ENCODE results near the gene FZD1. TPM values are rescaled to one million over a fixed set of nuclear protein-coding genes. Genes with fewer than 3 reads are reported as not detected.

FZD1 gene
- total and polyA plus RNA-seq, 2 of the 4 experiments (the other 2 are of a cell fraction) = 3.6 to 6.8 TPM

- Histone ChIP-seq H3K4me1 (ENCODE audit: control insufficient read depth, insufficient read depth, low read length) (peaks cover 3% of the 10 kb centered on the region; the same call in 1 of the 2 replicates), H3K18ac (ENCODE audit: low read depth, low read length) (no peak overlapping the region; the same call in 1 of the 2 replicates), H2AK5ac (ENCODE audit: low read depth, low read length) (peak overlapping the region; percentile 9; the same call in 1 of the 2 replicates), H3K4ac (ENCODE audit: low read depth, low read length) (no peak overlapping the region), H4K5ac (ENCODE audit: low read depth, low read length) (no peak overlapping the region), H2AK9ac (replicated peaks; ENCODE audit: low read depth, low read length, poor library complexity) (no peak overlapping the region), H2BK120ac (ENCODE audit: low read depth, low read length) (no peak overlapping the region), H3K4me3 (ENCODE audit: insufficient read depth, low read depth, low read length) (no peak overlapping the region), H3K9me1 (ENCODE audit: insufficient read depth, low read length) (no peaks in the 10 kb centered on the region), H4K8ac (ENCODE audit: low read depth in 2 of 2, low read length in 2 of 2) (no peak overlapping the region), H3K9ac (ENCODE audit: low read depth, low read length) (no peak overlapping the region), H3K56ac (ENCODE audit: extremely low read depth, insufficient read depth, low read length) (no peak overlapping the region), H4K91ac (ENCODE audit: insufficient read depth, low read depth, low read length) (no peak overlapping the region), H2BK5ac (ENCODE audit: low read depth, low read length, poor library complexity, severe bottlenecking) (no peak overlapping the region), H3K36me3 (ENCODE audit: control insufficient read depth, insufficient read depth, low read length) (no peaks in the 10 kb centered on the region), H3K79me1 (ENCODE audit: low read depth in 1 of 2, low read length in 2 of 2) (no peaks in the 10 kb centered on the region), H3K4me2 (ENCODE audit: low read depth, low read length) (no peak overlapping the region), H3K9me3 (ENCODE audit: control insufficient read depth, insufficient read depth, low read length) (no peaks in the 10 kb centered on the region), H4K20me1 (ENCODE audit: insufficient read depth, low read length) (no peaks in the 10 kb centered on the region), H3K14ac (replicated peaks; ENCODE audit: low read depth, low read length) (no peak overlapping the region), H3K23ac (ENCODE audit: low read depth, low read length) (no peak overlapping the region), H3K27ac (ENCODE audit: insufficient read depth, low read length) (no peak overlapping the region), H2AFZ (replicated peaks; ENCODE audit: low read length, poor library complexity) (no peak overlapping the region), H2BK20ac (ENCODE audit: low read depth, low read length) (no peak overlapping the region), H2BK15ac (ENCODE audit: low read depth, low read length) (no peak overlapping the region), H3K27me3 (ENCODE audit: control insufficient read depth, insufficient read depth, low read length) (no peaks in the 10 kb centered on the region)
- dilution Hi-C loops (cut with HindIII; ENCODE audit: low sequenced_read_pairs, unreplicated experiment) (no loop called here), intact Hi-C loops (cut with micrococcal nuclease) (no loop called here), in situ Hi-C loops (cut with MboI; ENCODE audit: low sequenced_read_pairs) (no loop called here)
- BruUV-seq (replicated peaks) = no TSS peak
- DNase-seq = peak; percentile 4
- no CpG with 5 or more reads among the region's 1 CpG for WGBS, 2 experiments (ENCODE audit: extremely low coverage in 2 of 2, insufficient read length in 1 of 2)
- TF ChIP-seq CTCF (conservative IDR thresholded peaks at IDR 0.05; ENCODE audit: low read depth, low read length) (no peak), RCOR1 (IDR thresholded peaks at IDR 0.05; ENCODE audit: insufficient replicate concordance, low read length) (no peak), ELK1 (IDR thresholded peaks at IDR 0.05; ENCODE audit: borderline replicate concordance, low read depth, low read length) (no peak), POLR2A (IDR thresholded peaks at IDR 0.05; ENCODE audit: low read depth, low read length) (no peak), NFE2L2 (IDR thresholded peaks at IDR 0.05; ENCODE audit: low read depth, low read length) (no peak), CEBPB (IDR thresholded peaks at IDR 0.05; ENCODE audit: low read depth, low read length) (no peak), MAFK (IDR thresholded peaks at IDR 0.05; ENCODE audit: low read depth, low read length) (no peak), SMC3 (IDR thresholded peaks at IDR 0.05; ENCODE audit: low read depth, low read length) (no peak), MAZ (IDR thresholded peaks at IDR 0.05; ENCODE audit: borderline replicate concordance, low read depth, low read length) (no peak), RAD21 (IDR thresholded peaks at IDR 0.05; ENCODE audit: low read length) (no peak), BHLHE40 (IDR thresholded peaks at IDR 0.05; ENCODE audit: low read depth, low read length) (no peak), USF2 (IDR thresholded peaks at IDR 0.05; ENCODE audit: low read depth, low read length) (no peak), CHD1 (IDR thresholded peaks at IDR 0.05; ENCODE audit: low read depth, low read length) (no peak), RFX5 (IDR thresholded peaks at IDR 0.05; ENCODE audit: low read depth, low read length) (no peak), MXI1 (IDR thresholded peaks at IDR 0.05; ENCODE audit: borderline replicate concordance, low read depth, low read length) (no peak), FOS (IDR thresholded peaks at IDR 0.05; ENCODE audit: low read depth, low read length) (no peak)
- CTCF ChIA-PET = interaction anchor here (1.0 to 1.3 kb wide), 2 partner anchors 10 to 190 kb away, joined by 4 read pairs; no protein-coding TSS in a partner anchor
- no peak; the same call in 1 of the 2 replicates for ATAC-seq (ENCODE audit: low read depth)
- POLR2A ChIA-PET (ENCODE audit: unreplicated experiment) = no interaction called here
Measured at GRCh38 chr7:91280185-91280584, 16.0 kb downstream of the FZD1 start.
